ENCODE measurements around the gene MPPED1.

- TF ChIP-seq ZNF33A (CRISPR knock-in tag; IDR thresholded peaks at IDR 0.05; ENCODE audit: borderline replicate concordance) = no peak
- TF ChIP-seq RAD21 (CRISPR knock-in tag; IDR thresholded peaks at IDR 0.05) = no peak
- no peak for TF ChIP-seq ZNF557 (CRISPR knock-in tag; IDR thresholded peaks at IDR 0.05)
- TF ChIP-seq ZNF24 (IDR thresholded peaks at IDR 0.05) = no peak
Measured at GRCh38 chr22:43537019-43537585, 125.3 kb downstream of the MPPED1 start.
